SK-MEL-5 (cell line): Measurements from ENCODE around the gene IQCM. TPM values are rescaled to one million over a fixed set of nuclear protein-coding genes. Genes with fewer than 3 reads are reported as not detected.
A peak's percentile ranks its signal among the peaks of the same experiment; 100 is the strongest.

Source experiments
- DNase-seq: peaks from one replicate; pipeline ENCODE4 v3.0.0-alpha.2; 2016; ENCODE audit warnings: low read depth, low spot score
- in situ Hi-C: cut with HindIII; loops from 2 replicates; pipeline ENCODE4 v1.10.0; 2016; ENCODE audit warnings: low sequenced_read_pairs, high pct_unique_total_duplicates, low pct_unique_long_range_greater_than_20kb
- total RNA-seq: library from RNA; depleted of rRNA; stranded (reverse); fragments of >200 nt; shearing (Covaris generic); gene quantifications from 2 replicates; pipeline ENCODE4 v1.2.3, GENCODE V29; 2014

IQCM gene
- total RNA-seq, 1 experiment from 2014 or later, result not detected

- in situ Hi-C loops, result no loop called here
Observed at GRCh38 chr4:149690726-149691125, 124.9 kb downstream of the IQCM start.

GRCh38 chr4:149684516-149684915 lies 131.1 kb downstream of the IQCM start:
- no peak for DNase-seq
- in situ Hi-C loops, result no loop called here

More at GRCh38 chr4:149690726-149691125, 124.9 kb downstream of the IQCM start:
- peak; percentile 28 for DNase-seq

GRCh38 chr4:149676076-149676475 lies 139.6 kb downstream of the IQCM start:
- no peak for DNase-seq
- in situ Hi-C loops, result no loop called here

- peak; percentile 26 for DNase-seq
- in situ Hi-C loops, result no loop called here
Observed at GRCh38 chr4:149645790-149646189, 169.9 kb downstream of the IQCM start.

- in situ Hi-C loops, result no loop called here
- DNase-seq, result no peak
Observed at GRCh38 chr4:149638073-149638472, 177.6 kb downstream of the IQCM start.

- in situ Hi-C loops, result no loop called here
- DNase-seq, result no peak
Observed at GRCh38 chr4:149634368-149634767, 181.3 kb downstream of the IQCM start.

GRCh38 chr4:149631629-149632028 lies 184.0 kb downstream of the IQCM start:
- no peak for DNase-seq
- in situ Hi-C loops, result no loop called here

GRCh38 chr4:149630064-149630463 lies 185.6 kb downstream of the IQCM start:
- in situ Hi-C loops, result no loop called here
- DNase-seq, result no peak

GRCh38 chr4:149605601-149606378 lies 209.9 kb downstream of the IQCM start:
- in situ Hi-C loops, result no loop called here
- DNase-seq, result no peak

GRCh38 chr4:149604827-149605226 lies 210.8 kb downstream of the IQCM start:
- DNase-seq, result no peak
- in situ Hi-C loops, result no loop called here

- no peak for DNase-seq
- in situ Hi-C loops, result no loop called here
Observed at GRCh38 chr4:149595500-149595899, 220.1 kb downstream of the IQCM start.

GRCh38 chr4:149589826-149590225 lies 225.8 kb downstream of the IQCM start:
- DNase-seq, result no peak
- in situ Hi-C loops, result no loop called here

GRCh38 chr4:149584722-149585121 lies 230.9 kb downstream of the IQCM start:
- in situ Hi-C loops, result no loop called here

GRCh38 chr4:149574971-149575370 lies 240.7 kb downstream of the IQCM start:
- in situ Hi-C loops, result no loop called here
- DNase-seq, result peak; percentile 47

More at GRCh38 chr4:149584722-149585121, 230.9 kb downstream of the IQCM start:
- no peak for DNase-seq

- in situ Hi-C loops, result no loop called here
- DNase-seq, result no peak
Observed at GRCh38 chr4:149572716-149573115, 242.9 kb downstream of the IQCM start.

GRCh38 chr4:149555799-149556198 lies 259.8 kb downstream of the IQCM start:
- in situ Hi-C loops, result no loop called here
- DNase-seq, result no peak

- DNase-seq, result no peak
- in situ Hi-C loops, result no loop called here
Observed at GRCh38 chr4:149555146-149555545, 260.5 kb downstream of the IQCM start.

GRCh38 chr4:149553959-149554520 lies 261.6 kb downstream of the IQCM start:
- no peak for DNase-seq
- in situ Hi-C loops, result no loop called here

GRCh38 chr4:149552601-149553000 lies 263.0 kb downstream of the IQCM start:
- DNase-seq, result no peak
- in situ Hi-C loops, result no loop called here
